ENCODE measurements around the gene SETD6. TPM values are rescaled to one million over a fixed set of nuclear protein-coding genes. Genes with fewer than 3 reads are reported as not detected.

The SETD6 gene
- total RNA-seq, 4 donors from 2014 or later = 14.6 to 38.2 (median 19.5) TPM

GRCh38 chr16:58563235-58563634, 47.9 kb downstream of the SETD6 start:
- TF ChIP-seq, protein P1, sequence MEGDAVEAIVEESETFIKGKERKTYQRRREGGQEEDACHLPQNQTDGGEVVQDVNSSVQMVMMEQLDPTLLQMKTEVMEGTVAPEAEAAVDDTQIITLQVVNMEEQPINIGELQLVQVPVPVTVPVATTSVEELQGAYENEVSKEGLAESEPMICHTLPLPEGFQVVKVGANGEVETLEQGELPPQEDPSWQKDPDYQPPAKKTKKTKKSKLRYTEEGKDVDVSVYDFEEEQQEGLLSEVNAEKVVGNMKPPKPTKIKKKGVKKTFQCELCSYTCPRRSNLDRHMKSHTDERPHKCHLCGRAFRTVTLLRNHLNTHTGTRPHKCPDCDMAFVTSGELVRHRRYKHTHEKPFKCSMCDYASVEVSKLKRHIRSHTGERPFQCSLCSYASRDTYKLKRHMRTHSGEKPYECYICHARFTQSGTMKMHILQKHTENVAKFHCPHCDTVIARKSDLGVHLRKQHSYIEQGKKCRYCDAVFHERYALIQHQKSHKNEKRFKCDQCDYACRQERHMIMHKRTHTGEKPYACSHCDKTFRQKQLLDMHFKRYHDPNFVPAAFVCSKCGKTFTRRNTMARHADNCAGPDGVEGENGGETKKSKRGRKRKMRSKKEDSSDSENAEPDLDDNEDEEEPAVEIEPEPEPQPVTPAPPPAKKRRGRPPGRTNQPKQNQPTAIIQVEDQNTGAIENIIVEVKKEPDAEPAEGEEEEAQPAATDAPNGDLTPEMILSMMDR (IDR thresholded peaks at IDR 0.05; ENCODE audit: low read depth) = no peak

GRCh38 chr16:58563775-58564174, 48.5 kb downstream of the SETD6 start:
- TF ChIP-seq, protein P1 (IDR thresholded peaks at IDR 0.05; ENCODE audit: low read depth) = no peak

Small RNA genes within 50 kb of the gene (small RNA-seq; reads per million reads assigned to genes)
- gene RNU6-103P (not detected), gene SNORA46 (143 reads per million, percentile 98 among the genes with 10 or more reads in this experiment), gene SNORA50A (not detected)

Other genes with a start within 250 kb of the SETD6 start
- gene PRSS54, start 220.5 kb upstream of the SETD6 start, total RNA-seq = not detected
- 10 to 100 TPM in 1 of 4 donors, 1 to 10 TPM in 3; 3.9 to 11.1 (median 5.0) TPM for gene GINS3, start 123.0 kb upstream of the SETD6 start, total RNA-seq
- 100 to 1,000 TPM in 1 of 4 donors, 10 to 100 TPM in 1, 1 to 10 TPM in 2; 5.3 to 486 (median 45.8) TPM for gene NDRG4, start 15.4 kb upstream of the SETD6 start, total RNA-seq
- 100 to 1,000 TPM; 112 to 136 (median 113) TPM for gene CNOT1, start 114.3 kb downstream of the SETD6 start, total RNA-seq
- 10 to 100 TPM in 3 of 4 donors, 1 to 10 TPM in 1; 6.4 to 22.8 (median 15.4) TPM for gene SLC38A7, start 169.3 kb downstream of the SETD6 start, total RNA-seq
- 10 to 100 TPM; 16.8 to 22.9 (median 19.1) TPM for gene GOT2, start 218.8 kb downstream of the SETD6 start, total RNA-seq

Data from subcutaneous adipose tissue (tissue), 4 donors.